KMS-11 (cell line): ENCODE results near the gene SUGP2.
"Not testable (repeated sequence)": the region's sequence is repeated elsewhere in the genome, so short reads cannot be mapped to it uniquely, and the experiment has no call there.

ENCODE experiments used
- H2AFZ ChIP-seq: fragments of 200-600 bp; sonication (generic); 2 replicates; pipeline ENCODE4 v1.6.1; 2016; ENCODE audit warnings: antibody characterized with exemption, mixed run types, low read depth
- H3K27ac ChIP-seq: fragments of 200-600 bp; sonication (generic); 2 replicates; pipeline ENCODE4 v1.6.1; 2016; ENCODE audit warnings: mild to moderate bottlenecking, mixed run types
- H3K27me3 ChIP-seq: fragments of 200-600 bp; sonication (generic); 2 replicates; pipeline ENCODE4 v1.6.1; 2017; ENCODE audit warnings: mild to moderate bottlenecking, low read depth, mixed run types, moderate library complexity; ENCODE audit not compliant: insufficient read depth
- H3K36me3 ChIP-seq: fragments of 200-600 bp; sonication (generic); 2 replicates; pipeline ENCODE4 v1.6.1; 2017; ENCODE audit warnings: mild to moderate bottlenecking, mixed run types; ENCODE audit not compliant: insufficient read depth
- H3K4me1 ChIP-seq: fragments of 200-600 bp; sonication (generic); 2 replicates; pipeline ENCODE4 v1.6.1; 2016; ENCODE audit warnings: mild to moderate bottlenecking, low read depth, mixed run types; ENCODE audit not compliant: poor library complexity, severe bottlenecking
- H3K4me2 ChIP-seq: fragments of 200-600 bp; sonication (generic); 2 replicates; pipeline ENCODE4 v1.7.0; 2016; ENCODE audit warnings: mild to moderate bottlenecking, mixed run types
- H3K4me3 ChIP-seq: fragments of 200-600 bp; sonication (generic); IDR thresholded peaks from 2 replicates; pipeline ENCODE4 v1.6.1; 2017; ENCODE audit warnings: low read depth, low read length, mixed read lengths; ENCODE audit not compliant: insufficient read depth
- H3K79me2 ChIP-seq: fragments of 200-600 bp; sonication (generic); 2 replicates; pipeline ENCODE4 v1.6.1; 2016; ENCODE audit warnings: low read depth, mixed run types; ENCODE audit not compliant: insufficient read depth
- H3K9ac ChIP-seq: fragments of 200-600 bp; sonication (generic); 2 replicates; pipeline ENCODE4 v1.6.1; 2016; ENCODE audit warnings: mild to moderate bottlenecking, mixed run types
- H4K20me1 ChIP-seq: fragments of 200-600 bp; sonication (generic); 2 replicates; pipeline ENCODE4 v1.6.1; 2016; ENCODE audit warnings: mild to moderate bottlenecking, mixed run types; ENCODE audit not compliant: insufficient read depth
- CTCF ChIP-seq: fragments of 200-600 bp; sonication (generic); conservative IDR thresholded peaks from 2 replicates; pipeline ENCODE4 v1.6.1; 2017; ENCODE audit warnings: low read depth, mild to moderate bottlenecking, antibody characterized with exemption, low read length, moderate library complexity, mixed read lengths

Gene SUGP2

GRCh38 chr19:18955042-18955441 is 78.3 kb downstream of the SUGP2 start:
- Histone ChIP-seq H3K4me2 (no peak overlapping the region), H4K20me1 (no peaks in the 10 kb centered on the region), H3K79me2 (no peaks in the 10 kb centered on the region), H3K36me3 (no peaks in the 10 kb centered on the region), H3K4me3 (no peak overlapping the region), H3K4me1 (peaks cover under 1% of the 10 kb centered on the region), H3K27ac (no peak overlapping the region), H2AFZ (no peak overlapping the region), H3K9ac (no peak overlapping the region), H3K27me3 (no peaks in the 10 kb centered on the region)
- no peak for TF ChIP-seq CTCF

GRCh38 chr19:18954094-18954493 is 79.2 kb downstream of the SUGP2 start:
- Histone ChIP-seq H3K4me2 (no peak overlapping the region), H3K4me3 (no peak overlapping the region), H3K27me3 (no peaks in the 10 kb centered on the region), H3K36me3 (no peaks in the 10 kb centered on the region), H3K79me2 (no peaks in the 10 kb centered on the region), H3K27ac (no peak overlapping the region), H2AFZ (no peak overlapping the region), H3K9ac (no peak overlapping the region), H4K20me1 (no peaks in the 10 kb centered on the region), H3K4me1 (peaks cover 10% of the 10 kb centered on the region)
- TF ChIP-seq CTCF: no peak

GRCh38 chr19:18952364-18953003 is 80.8 kb downstream of the SUGP2 start:
- not testable (repeated sequence) for H3K4me3 ChIP-seq, H4K20me1 ChIP-seq, H3K27ac ChIP-seq, H3K9ac ChIP-seq, H3K79me2 ChIP-seq, H3K36me3 ChIP-seq, H3K27me3 ChIP-seq, H3K4me2 ChIP-seq, H2AFZ ChIP-seq
- peaks cover 23% of the 10 kb centered on the region for H3K4me1 ChIP-seq

GRCh38 chr19:18951721-18952281 is 81.5 kb downstream of the SUGP2 start:
- TF ChIP-seq CTCF: no peak
- H3K4me1 ChIP-seq: peaks cover 30% of the 10 kb centered on the region
- no peaks in the 10 kb centered on the region for H4K20me1 ChIP-seq
- no peaks in the 10 kb centered on the region for H3K36me3 ChIP-seq
- no peak overlapping the region for H2AFZ ChIP-seq
- no peaks in the 10 kb centered on the region for H3K79me2 ChIP-seq
- H3K9ac ChIP-seq: no peak overlapping the region
- no peak overlapping the region for H3K4me3 ChIP-seq
- H3K4me2 ChIP-seq: no peak overlapping the region
- H3K27me3 ChIP-seq: no peaks in the 10 kb centered on the region
- no peak overlapping the region for H3K27ac ChIP-seq

GRCh38 chr19:18949858-18950257 is 83.5 kb downstream of the SUGP2 start:
- Histone ChIP-seq H3K27me3 (no peaks in the 10 kb centered on the region), H3K27ac (no peak overlapping the region), H3K36me3 (no peaks in the 10 kb centered on the region), H3K4me3 (no peak overlapping the region), H3K4me2 (peak overlapping the region; percentile 11; the same call in 1 of the 2 replicates), H4K20me1 (no peaks in the 10 kb centered on the region), H3K4me1 (peaks cover 40% of the 10 kb centered on the region), H3K79me2 (no peaks in the 10 kb centered on the region), H3K9ac (no peak overlapping the region), H2AFZ (peak overlapping the region; percentile 33; the same call in 1 of the 2 replicates)
- no peak for TF ChIP-seq CTCF
